Activated CD8-positive, alpha-beta memory T cell treated with anti-CD3 and anti-CD28 coated beads for 48 hours (primary cell): ENCODE results near the gene UST.
"Not testable (repeated sequence)": the region's sequence is repeated elsewhere in the genome, so short reads cannot be mapped to it uniquely, and the experiment has no call there.

Experiments
- DNase-seq, 3 experiments: peaks; one replicate each; pipeline ENCODE4 v3.0.0-alpha.2; 2020; ENCODE audit warnings: low read depth in 2 of 3, low spot score in 2 of 3

The UST gene

GRCh38 chr6:148764259-148765020 is 17.6 kb downstream of the UST start:
- DNase-seq: not testable (repeated sequence)

GRCh38 chr6:148765898-148766808 is 19.3 kb downstream of the UST start:
- DNase-seq: no peak

- DNase-seq: no peak
These were observed 21.9 kb downstream of the UST start for GRCh38 chr6:148768646-148769270.

GRCh38 chr6:148769304-148769968 is 22.6 kb downstream of the UST start:
- no peak for DNase-seq

- DNase-seq: no peak
These were observed 23.8 kb downstream of the UST start for GRCh38 chr6:148770408-148771211.

- DNase-seq: no peak
These were observed 24.4 kb downstream of the UST start for GRCh38 chr6:148771212-148771601.

- DNase-seq: no peak
These were observed 25.2 kb downstream of the UST start for GRCh38 chr6:148771896-148772554.

- DNase-seq: no peak
These were observed 28.3 kb downstream of the UST start for GRCh38 chr6:148775161-148775560.

- no peak for DNase-seq
These were observed 29.8 kb downstream of the UST start for GRCh38 chr6:148776321-148777308.

- no peak for DNase-seq
These were observed 32.3 kb downstream of the UST start for GRCh38 chr6:148779142-148779562.

GRCh38 chr6:148780423-148780822 is 33.6 kb downstream of the UST start:
- DNase-seq: not testable (repeated sequence)

- no peak for DNase-seq
These were observed 34.1 kb downstream of the UST start for GRCh38 chr6:148780918-148781436.

GRCh38 chr6:148789948-148790347 is 43.1 kb downstream of the UST start:
- DNase-seq: no peak

- DNase-seq: no peak
These were observed 43.6 kb downstream of the UST start for GRCh38 chr6:148790404-148790803.

- no peak for DNase-seq
These were observed 44.0 kb downstream of the UST start for GRCh38 chr6:148790817-148791216.

- DNase-seq: no peak
These were observed 44.5 kb downstream of the UST start for GRCh38 chr6:148791372-148791771.

- no peak for DNase-seq
These were observed 46.9 kb downstream of the UST start for GRCh38 chr6:148793721-148794120.

GRCh38 chr6:148794797-148795196 is 48.0 kb downstream of the UST start:
- no peak for DNase-seq
